Neural cell (in vitro differentiated cells): ENCODE results near the gene SUMO4. TPM values are rescaled to one million over a fixed set of nuclear protein-coding genes. Genes with fewer than 3 reads are reported as not detected.

Experiments used
- H2AFZ ChIP-seq: fragments of 200-600, 300-800 bp; sonication (generic), shearing (Covaris generic); 2 replicates; pipeline ENCODE4 v1.6.0; 2014; ENCODE audit warnings: low read depth, mild to moderate bottlenecking, antibody characterized with exemption, low read length, moderate library complexity
- H3F3A ChIP-seq: fragments of 200-600 bp; shearing (Covaris generic); 2 replicates; pipeline ENCODE4 v1.6.1; 2016; ENCODE audit warnings: mild to moderate bottlenecking, moderate library complexity, mixed read lengths, antibody characterized with exemption, low read length; ENCODE audit not compliant: insufficient read depth, poor library complexity, severe bottlenecking
- H3K27ac ChIP-seq: fragments of 200-600, 300-800 bp; sonication (generic), shearing (Covaris generic); 2 replicates; pipeline ENCODE4 v1.5.1; 2014; ENCODE audit warnings: mild to moderate bottlenecking, low read length, moderate library complexity
- H3K27me3 ChIP-seq: fragments of 300-800, 200-600 bp; sonication (generic), shearing (Covaris generic); 2 replicates; pipeline ENCODE4 v1.6.0; 2014; ENCODE audit warnings: mild to moderate bottlenecking, low read depth, low read length, moderate library complexity; ENCODE audit not compliant: insufficient read depth
- H3K36me3 ChIP-seq: fragments of 300-800, 200-600 bp; sonication (generic), shearing (Covaris generic); 2 replicates; pipeline ENCODE4 v1.5.1; 2014; ENCODE audit warnings: mild to moderate bottlenecking, antibody characterized with exemption, low read length, moderate library complexity; ENCODE audit not compliant: insufficient read depth
- H3K4me2 ChIP-seq: fragments of 300-800, 200-600 bp; sonication (generic), shearing (Covaris generic); 2 replicates; pipeline ENCODE4 v1.6.0; 2014; ENCODE audit warnings: mild to moderate bottlenecking, low read length
- H3K4me3 ChIP-seq: fragments of 300-800, 200-600 bp; sonication (generic), shearing (Covaris generic); 2 replicates; pipeline ENCODE4 v1.5.1; 2014; ENCODE audit warnings: mild to moderate bottlenecking, low read length, moderate library complexity
- H3K79me2 ChIP-seq: fragments of 200-600 bp; shearing (Covaris generic); replicated peaks from 2 replicates; pipeline ENCODE4 v1.6.0; 2014; ENCODE audit warnings: mild to moderate bottlenecking, low read length, moderate library complexity; ENCODE audit not compliant: insufficient read depth
- H3K9ac ChIP-seq: fragments of 300-800, 200-600 bp; sonication (generic), shearing (Covaris generic); 2 replicates; pipeline ENCODE4 v1.6.1; 2016; ENCODE audit warnings: mild to moderate bottlenecking, low read length, mixed read lengths
- H3K9me2 ChIP-seq: fragments of 200-600 bp; shearing (Covaris generic); 2 replicates; pipeline ENCODE4 v1.6.1; 2016; ENCODE audit warnings: mild to moderate bottlenecking, low read length, mixed read lengths; ENCODE audit not compliant: insufficient read depth
- H3K9me3 ChIP-seq: fragments of 200-600, 300-800 bp; sonication (generic), shearing (Covaris generic); 2 replicates; pipeline ENCODE4 v1.6.1; 2016; ENCODE audit warnings: mild to moderate bottlenecking, mixed run types, low read length, moderate library complexity, mixed read lengths
- H4K20me1 ChIP-seq: fragments of 200-600 bp; shearing (Covaris generic); 2 replicates; pipeline ENCODE4 v1.6.1; 2016; ENCODE audit warnings: mild to moderate bottlenecking, mixed run types; ENCODE audit not compliant: insufficient read depth
- CTCF ChIP-seq: fragments of 450-650 bp; IDR thresholded peaks from 2 replicates; pipeline ENCODE4 v1.5.1; 2014; ENCODE audit warnings: antibody characterized with exemption, mild to moderate bottlenecking, moderate library complexity; ENCODE audit not compliant: poor library complexity, severe bottlenecking
- EP300 ChIP-seq: fragments of 450-650 bp; conservative IDR thresholded peaks from 2 replicates; pipeline ENCODE4 v1.6.1; 2014; ENCODE audit warnings: antibody characterized with exemption, mild to moderate bottlenecking, moderate library complexity; ENCODE audit not compliant: poor library complexity, severe bottlenecking
- EZH2 ChIP-seq: fragments of 200-600, 300-800 bp; shearing (Covaris generic), sonication (generic); IDR thresholded peaks from 2 replicates; pipeline ENCODE4 v1.6.1; 2014; ENCODE audit warnings: antibody characterized with exemption, low read length, borderline replicate concordance, mild to moderate bottlenecking; ENCODE audit not compliant: insufficient read depth, poor library complexity, severe bottlenecking
- MXI1 ChIP-seq: fragments of 450-650 bp; conservative IDR thresholded peaks from 2 replicates; pipeline ENCODE4 v1.6.1; 2014; ENCODE audit warnings: antibody characterized with exemption, mild to moderate bottlenecking; ENCODE audit not compliant: poor library complexity, severe bottlenecking
- POLR2AphosphoS5 ChIP-seq: IDR thresholded peaks from 2 replicates; pipeline ENCODE4 v1.6.1; 2012
- RAD21 ChIP-seq: fragments of 450-650 bp; conservative IDR thresholded peaks from 2 replicates; pipeline ENCODE4 v1.6.1; 2014; ENCODE audit warnings: antibody characterized with exemption, mild to moderate bottlenecking, moderate library complexity
- REST ChIP-seq: IDR thresholded peaks from 2 replicates; pipeline ENCODE4 v1.6.1; 2012; ENCODE audit warnings: borderline replicate concordance
- SMC3 ChIP-seq: fragments of 450-650 bp; conservative IDR thresholded peaks from 2 replicates; pipeline ENCODE4 v1.6.1; 2014; ENCODE audit warnings: antibody characterized with exemption, mild to moderate bottlenecking, moderate library complexity; ENCODE audit not compliant: poor library complexity
- TAF1 ChIP-seq: IDR thresholded peaks from 2 replicates; pipeline ENCODE4 v1.6.1; 2012; ENCODE audit warnings: low read depth
- polyA plus RNA-seq: library from polyadenylated mRNA; depleted of rRNA; stranded (reverse); fragments of >200 nt; gene quantifications from 2 replicates; pipeline ENCODE4 v1.2.3, GENCODE V29; 2014

Gene SUMO4
- polyA plus RNA-seq, 1 donor from 2014 or later: not detected

- H3K9me3 ChIP-seq: no peaks in the 10 kb centered on the region
- TF ChIP-seq CTCF (no peak), SMC3 (no peak), EP300 (no peak), EZH2 (no peak), RAD21 (no peak), POLR2AphosphoS5 (no peak), REST (no peak), TAF1 (no peak), MXI1 (no peak)
- no peaks in the 10 kb centered on the region for H3K36me3 ChIP-seq
- no peaks in the 10 kb centered on the region for H3F3A ChIP-seq
- H3K9ac ChIP-seq: no peak overlapping the region
- no peak overlapping the region for H3K4me3 ChIP-seq
- no peaks in the 10 kb centered on the region for H4K20me1 ChIP-seq
- H3K79me2 ChIP-seq: no peaks in the 10 kb centered on the region
- no peak overlapping the region for H3K27ac ChIP-seq
- H2AFZ ChIP-seq: no peak overlapping the region
- H3K9me2 ChIP-seq: no peaks in the 10 kb centered on the region
- no peaks in the 10 kb centered on the region for H3K27me3 ChIP-seq
- H3K4me2 ChIP-seq: no peak overlapping the region
These were observed 33.8 kb downstream of the SUMO4 start for GRCh38 chr6:149433881-149434280.

- Histone ChIP-seq H3K4me3 (no peak overlapping the region), H3K9me2 (no peaks in the 10 kb centered on the region), H3K36me3 (no peaks in the 10 kb centered on the region), H4K20me1 (no peaks in the 10 kb centered on the region), H3K27ac (no peak overlapping the region), H2AFZ (no peak overlapping the region), H3K27me3 (no peaks in the 10 kb centered on the region), H3F3A (no peaks in the 10 kb centered on the region), H3K79me2 (no peaks in the 10 kb centered on the region), H3K4me2 (no peak overlapping the region), H3K9me3 (no peaks in the 10 kb centered on the region), H3K9ac (no peak overlapping the region)
- TF ChIP-seq CTCF (no peak), EZH2 (no peak), REST (no peak), TAF1 (no peak), EP300 (no peak), POLR2AphosphoS5 (no peak), RAD21 (no peak), MXI1 (no peak), SMC3 (no peak)
These were observed 36.0 kb downstream of the SUMO4 start for GRCh38 chr6:149435919-149436586.
